ENCODE measurements around the gene N4BP2L2. TPM values are rescaled to one million over a fixed set of nuclear protein-coding genes. Genes with fewer than 3 reads are reported as not detected.

N4BP2L2 gene
- total RNA-seq (2021; fragmentation: NEBNext Ultra II Directional; extraction: Animal tissue kit (Norgen Biotek cat#: 25700)) (64.0 and 67.6 TPM in 2 replicates), polyA plus RNA-seq (2011; rRNA removed) (9.3 and 14.6 TPM in 2 replicates), polyA minus RNA-seq (2011; rRNA and poly(A)+ RNA removed) (20.8 and 30.0 TPM in 2 replicates)
- polyA plus RNA-seq (2011; cell fraction: cytosol; rRNA removed): 26.8 TPM
- 6.8 TPM for polyA plus RNA-seq (2011; cell fraction: nucleus; rRNA removed)
- polyA plus RNA-seq (2012, experiment 1 of 2): 28.0 to 70.6 TPM (median 34.3 TPM) in 4 replicates
- 3.1 TPM for polyA plus RNA-seq (2012, experiment 2 of 2)
- 43.7 TPM for polyA plus RNA-seq (2013, experiment 1 of 2)
- 42.3 TPM for polyA plus RNA-seq (2013, experiment 2 of 2)
- polyA minus RNA-seq (2011; cell fraction: cytosol; rRNA and poly(A)+ RNA removed): 13.6 TPM
- polyA minus RNA-seq (2011; cell fraction: nucleus; rRNA and poly(A)+ RNA removed): 40.4 TPM
- long read RNA-seq, experiment 1, full-length matches to known transcripts: 6 of 19 reads
- long read RNA-seq, experiment 1, partial matches to known transcripts: 6 of 19 reads
- long read RNA-seq, experiment 1, other reads (novel, unspliced or antisense): 7 of 19 reads
- long read RNA-seq, experiment 2, full-length matches to known transcripts: 29 of 61 reads
- long read RNA-seq, experiment 2, partial matches to known transcripts: 13 of 61 reads
- long read RNA-seq, experiment 2, other reads (novel, unspliced or antisense): 19 of 61 reads

- Histone ChIP-seq H3K27ac (ENCODE audit: low read depth, low read length) (peak within 1 kb of the TSS; percentile 85), H3K4me1 (replicated peaks in 1 of 4; ENCODE audit: control insufficient read depth in 3 of 4, insufficient read depth in 4 of 4, low read length in 3 of 4) (no peaks in the 10 kb centered on the region; a peak in 1 of 7 replicates), H3K4me2 (ENCODE audit: insufficient read depth in 1 of 2, low read depth in 2 of 2, low read length in 2 of 2) (peak within 1 kb of the TSS; percentile 48 to 69), H2BK120ac (replicated peaks; ENCODE audit: low read depth, low read length) (no peak within 1 kb of the TSS), H3K23me2 (ENCODE audit: low read depth, low read length) (no peaks in the 10 kb centered on the region; the same call in 1 of the 2 replicates), H2AK5ac (ENCODE audit: low read depth, low read length) (no peak within 1 kb of the TSS), H3K56ac (replicated peaks; ENCODE audit: insufficient read length, low read depth, low read length) (peak within 1 kb of the TSS; percentile 35), H3K4me3 (ENCODE audit: extremely low read depth in 1 of 4, insufficient read depth in 2 of 4, low read depth in 3 of 4, low read length in 4 of 4) (peak within 1 kb of the TSS; percentile 81 to 96 (median 94)), H3K14ac (ENCODE audit: insufficient read length) (no peak within 1 kb of the TSS), H2BK15ac (ENCODE audit: low read length) (no peak within 1 kb of the TSS), H2BK12ac (ENCODE audit: low read depth, low read length) (peak within 1 kb of the TSS; percentile 22; the same call in 1 of the 2 replicates), H3K27me3 (replicated peaks in 1 of 4; ENCODE audit: control insufficient read depth in 3 of 4, extremely low read depth in 1 of 4, insufficient read depth in 3 of 4, low read length in 3 of 4) (no peaks in the 10 kb centered on the region), H3K79me1 (ENCODE audit: low read depth, low read length) (no peaks in the 10 kb centered on the region), H4K5ac (ENCODE audit: insufficient read length, low read depth, low read length) (peak within 1 kb of the TSS; percentile 74), H2BK5ac (ENCODE audit: low read depth, low read length) (peak within 1 kb of the TSS; percentile 96), H4K8ac (ENCODE audit: extremely low read depth, insufficient read depth, low read length) (peak within 1 kb of the TSS; percentile 92; the same call in 1 of the 2 replicates), H3K9ac (replicated peaks in 1 of 4; ENCODE audit: extremely low read depth in 1 of 4, low read depth in 3 of 4, low read length in 3 of 4) (peak within 1 kb of the TSS; percentile 82 to 98 (median 88)), H3K9me3 (ENCODE audit: insufficient read depth in 2 of 2, low read depth in 1 of 2, low read length in 1 of 2) (no peaks in the 10 kb centered on the region), H4K20me1 (replicated peaks in 1 of 2; ENCODE audit: control insufficient read depth in 1 of 2, insufficient read depth in 2 of 2, low read length in 2 of 2) (peaks cover 0 to 2% of the 10 kb centered on the region in 2 experiments), H4K91ac (replicated peaks; ENCODE audit: insufficient read length, low read length) (no peak within 1 kb of the TSS), H2BK20ac (ENCODE audit: low read length) (no peak within 1 kb of the TSS), H3K4ac (replicated peaks; ENCODE audit: insufficient read length, low read depth, low read length) (no peak within 1 kb of the TSS), H3K23ac (ENCODE audit: insufficient read length) (no peak within 1 kb of the TSS), H3K79me2 (ENCODE audit: control insufficient read depth in 1 of 2, insufficient read depth in 2 of 2, low read length in 2 of 2) (peaks cover 0 to 40% of the 10 kb centered on the region in 2 experiments; a peak in 3 of 4 replicates), H3K18ac (ENCODE audit: extremely low read depth, low read length) (peak within 1 kb of the TSS; percentile 79), H2AFZ (ENCODE audit: low read length) (peak within 1 kb of the TSS; percentile 76), H3K36me3 (ENCODE audit: control insufficient read depth in 2 of 4, insufficient read depth in 4 of 4, low read length in 3 of 4) (peaks cover 0 to 22% (median 6%) of the 10 kb centered on the region in 4 experiments; a peak in 4 of 8 replicates)
- CTCF ChIA-PET (ENCODE audit: partially characterized antibody): interaction anchor here (0.6 to 1.1 kb wide), 9 partner anchors 31 to 1459 kb away, joined by 3 to 4 read pairs (median 3); no protein-coding TSS in a partner anchor
- DNase-seq (ENCODE audit: low read depth in 1 of 2, low spot score in 2 of 2) (peak; percentile 82 to 85), FAIRE-seq (peak; percentile 98)
- POLR2A ChIA-PET (ENCODE audit: partially characterized antibody): interaction anchor here (0.7 to 2.2 kb wide), 7 partner anchors 11 to 130 kb away, joined by 3 to 10 read pairs (median 4); partner anchors contain the start of gene N4BP2L1
- WGBS, 2 experiments (ENCODE audit: extremely low coverage in 1 of 2, insufficient coverage in 1 of 2, insufficient read length in 1 of 2, insufficient replicate concordance in 2 of 2, low coverage in 1 of 2, low lambda C conversion rate in 2 of 2, missing lambda C conversion rate in 1 of 2): 7% methylated on average over 32 of the region's 32 CpGs; no CpG with 5 or more reads in 1 of the 2 experiments
- TF ChIP-seq GTF2F1 (IDR thresholded peaks at IDR 0.05; ENCODE audit: borderline replicate concordance, low read depth, low read length) (no peak), FOSL1 (IDR thresholded peaks at IDR 0.05; ENCODE audit: insufficient read depth, low read depth, low read length) (no peak), CBX8 (IDR thresholded peaks at IDR 0.05; ENCODE audit: borderline replicate concordance, low read depth, low read length) (no peak), CEBPB (IDR thresholded peaks at IDR 0.05; ENCODE audit: low read depth, low read length) (no peak), KDM5A (IDR thresholded peaks at IDR 0.05; ENCODE audit: low read length) (peak; percentile 13; the same call in 1 of the 2 replicates), BACH1 (IDR thresholded peaks at IDR 0.05; ENCODE audit: low read length) (no peak), BCL11A (IDR thresholded peaks at IDR 0.05; ENCODE audit: low read depth in 2 of 2, low read length in 2 of 2) (no peak), KDM1A (IDR thresholded peaks at IDR 0.05; ENCODE audit: borderline replicate concordance, low read length) (no peak), TCF12 (IDR thresholded peaks at IDR 0.05; ENCODE audit: low read depth, low read length) (no peak)
These were observed at the start of gene N4BP2L2 for GRCh38 chr13:32538621-32539246. Gene N4BP2L2, minus strand, starts transcription at chr13:32538795. Its CDS starts 1,768 bp downstream, at chr13:32537027.
